GM20000 (cell line): Measurements from ENCODE around the gene SYPL1.

Experiments
- DNase-seq: peaks from one replicate; pipeline ENCODE4 v3.0.0; 2012; ENCODE audit warnings: low spot score
- CTCF ChIP-seq: IDR thresholded peaks from 2 replicates; pipeline ENCODE4 v1.5.1; 2012; ENCODE audit warnings: mild to moderate bottlenecking, control low read depth; ENCODE audit errors: extremely low read depth, missing control alignments

Gene SYPL1

DNA sequence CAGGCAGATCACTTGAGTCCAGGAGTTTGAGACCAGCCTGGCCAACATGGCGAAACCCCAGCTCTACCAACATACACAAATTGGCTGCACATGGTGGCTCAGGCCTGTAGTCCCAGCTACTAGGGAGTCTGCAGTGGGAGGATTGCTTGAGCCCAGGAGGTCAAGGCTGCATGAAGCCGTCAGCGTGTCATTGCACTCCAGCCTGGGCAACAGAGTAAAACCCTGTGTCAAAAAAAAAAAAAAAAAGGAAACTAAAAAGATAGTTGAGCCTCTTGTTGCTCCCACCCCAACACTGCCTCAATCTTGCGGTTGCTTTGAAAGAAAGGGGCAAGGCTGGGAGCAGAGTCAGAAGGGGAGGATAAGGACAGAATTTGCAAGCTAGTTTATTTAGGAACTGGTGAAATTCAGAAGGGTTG, 69.9 kb downstream of the SYPL1 start:
- no peak for TF ChIP-seq CTCF
- no peak for DNase-seq

DNA sequence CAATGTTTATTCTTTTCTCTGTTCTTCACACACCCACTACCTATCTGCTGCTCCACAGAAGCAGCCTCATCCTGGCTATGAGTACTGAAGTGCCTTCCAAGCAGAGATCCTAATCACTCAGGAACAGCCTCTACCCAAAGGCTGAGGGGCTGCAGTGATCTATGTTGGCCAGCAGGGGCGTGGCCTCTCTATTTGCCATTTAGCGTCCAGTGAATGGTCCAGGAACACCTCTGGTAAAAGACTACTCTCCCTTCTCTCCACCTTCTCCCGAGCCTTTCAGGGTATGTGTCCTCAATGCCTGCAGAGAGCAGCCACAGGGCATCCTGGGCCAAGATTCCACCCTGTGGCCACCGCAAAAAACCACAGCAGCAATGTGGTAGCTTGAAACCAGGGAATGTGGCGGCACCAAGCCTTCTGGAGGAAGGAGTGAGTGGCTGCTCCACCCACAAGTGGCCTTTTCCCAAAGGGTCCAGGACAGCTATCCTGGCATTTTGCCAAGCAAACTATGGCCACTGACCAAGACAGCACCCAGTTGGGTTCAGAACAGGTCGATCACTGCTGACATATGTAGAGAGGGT, 70.9 kb downstream of the SYPL1 start:
- peak; percentile 52 for DNase-seq
- peak; percentile 59 for TF ChIP-seq CTCF
